HG02588 (cell line): Measurements from ENCODE around the gene PPFIBP1.
"Not testable (repeated sequence)": the region's sequence is repeated elsewhere in the genome, so short reads cannot be mapped to it uniquely, and the experiment has no call there.

Experiments used
- ATAC-seq: cut with Tn5 transposase; IDR thresholded peaks from one replicate; pipeline ENCODE4 v1.9.1; 2021; ENCODE audit warnings: mild to moderate bottlenecking, moderate library complexity; ENCODE audit not compliant: unreplicated experiment

The PPFIBP1 gene

GRCh38 chr12:27651201-27651600 lies 127.2 kb downstream of the PPFIBP1 start:
- ATAC-seq = no peak

DNA sequence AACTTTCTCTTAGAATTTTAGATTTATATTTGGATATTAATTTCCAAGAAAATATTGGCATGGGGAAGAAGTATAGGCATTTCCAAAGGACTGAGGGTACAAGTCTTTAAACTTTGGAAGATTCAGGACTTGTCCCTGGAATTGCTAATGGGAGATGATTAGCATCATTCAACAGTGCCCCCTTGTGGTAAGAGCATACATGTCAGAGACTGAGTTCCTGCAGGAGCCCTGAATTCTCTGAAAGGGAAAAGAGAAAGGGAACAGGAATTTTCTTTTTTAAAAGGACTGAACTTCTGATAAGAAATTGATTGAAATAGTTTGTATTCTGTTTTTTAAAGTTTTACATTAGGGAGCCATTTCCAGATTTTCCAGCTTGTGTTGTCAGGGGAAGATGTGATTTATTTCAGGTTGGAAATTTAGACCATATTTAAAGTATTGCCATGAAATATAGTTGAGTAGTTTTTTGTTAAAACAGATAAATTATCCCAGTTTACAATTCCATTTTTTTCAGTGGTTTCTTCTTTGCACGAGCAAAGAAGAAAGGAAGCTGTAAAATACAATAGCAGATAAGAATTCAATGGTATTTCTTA lies 128.3 kb downstream of the PPFIBP1 start:
- no peak for ATAC-seq

DNA sequence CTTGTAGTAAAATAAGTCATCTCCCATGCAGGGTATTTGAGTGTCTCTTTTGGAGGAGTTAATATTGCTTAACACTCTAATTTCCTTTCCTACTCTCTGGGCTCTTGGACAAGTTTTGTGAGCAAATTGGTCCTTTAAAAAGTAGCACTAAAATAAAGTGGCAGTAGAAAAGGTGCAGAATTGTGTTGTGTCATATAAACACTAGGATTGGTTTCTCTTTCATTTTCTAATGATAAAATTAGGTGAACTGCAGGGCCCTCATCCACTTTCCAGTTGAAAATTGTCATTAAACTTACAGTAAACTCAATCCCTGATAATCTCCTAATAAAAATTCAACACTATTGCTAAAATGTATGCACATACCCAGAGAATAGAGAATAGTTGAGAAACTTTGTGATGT lies 129.7 kb downstream of the PPFIBP1 start:
- no peak for ATAC-seq

- ATAC-seq = not testable (repeated sequence)
Observed at GRCh38 chr12:27655476-27655875, 131.5 kb downstream of the PPFIBP1 start.

DNA sequence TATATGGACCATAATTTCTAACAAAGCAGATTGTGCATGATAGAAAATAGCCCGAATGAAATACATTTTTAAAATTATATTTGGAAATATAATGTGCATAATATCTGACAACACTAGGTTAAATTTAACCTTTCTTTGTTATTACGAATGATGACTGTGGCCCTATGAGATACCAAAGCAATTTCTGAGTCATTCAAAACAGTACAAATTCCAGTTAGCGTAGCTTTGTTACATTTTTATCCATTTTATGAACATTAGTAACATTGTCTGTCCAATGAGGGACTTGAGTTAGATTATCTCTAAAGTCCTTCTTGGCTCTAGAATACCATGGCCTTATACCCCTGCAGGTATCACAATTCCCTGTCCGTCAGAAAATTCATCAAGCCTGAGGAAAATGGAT lies 133.3 kb downstream of the PPFIBP1 start:
- no peak for ATAC-seq

DNA sequence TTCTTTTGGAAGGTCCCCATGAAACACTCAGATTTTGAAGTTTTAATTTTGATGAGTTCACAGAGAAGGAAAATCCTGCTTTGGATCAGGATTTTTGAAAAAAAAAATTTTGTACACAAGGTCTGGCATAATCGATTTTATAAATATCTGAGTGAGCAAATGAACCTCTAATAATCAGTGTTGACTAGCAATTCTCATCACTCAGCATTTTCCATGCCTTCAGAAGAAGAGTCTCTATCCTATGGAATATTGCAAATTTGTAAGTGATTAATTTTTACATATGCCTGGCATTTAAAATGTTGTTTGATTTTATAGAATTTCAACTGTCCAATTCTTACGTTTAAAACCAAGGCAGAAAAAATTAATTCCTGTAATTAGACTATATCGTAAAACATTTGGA lies 141.7 kb downstream of the PPFIBP1 start:
- ATAC-seq = no peak

GRCh38 chr12:27666510-27666909 lies 142.5 kb downstream of the PPFIBP1 start:
- ATAC-seq = no peak

- ATAC-seq = no peak
Observed at GRCh38 chr12:27667540-27667939, 143.5 kb downstream of the PPFIBP1 start.

DNA sequence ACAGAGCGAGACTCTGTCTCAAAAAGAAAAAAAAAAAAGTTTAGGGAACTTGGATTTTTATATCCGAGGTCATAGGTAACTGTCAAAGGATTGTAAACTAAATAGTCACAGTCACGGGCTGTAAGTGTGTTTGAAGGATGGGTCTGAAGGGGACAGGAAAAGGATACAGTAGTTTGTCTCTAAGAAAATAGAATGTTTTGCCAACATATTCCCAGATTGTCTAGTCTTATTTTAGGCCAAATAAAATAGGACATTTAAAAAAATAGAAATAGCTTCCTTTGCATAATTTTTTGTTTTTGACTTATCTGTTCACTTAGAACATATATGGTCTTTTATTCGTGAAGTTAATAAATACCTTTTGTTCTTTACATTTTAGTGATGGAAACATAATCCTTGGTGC lies 148.0 kb downstream of the PPFIBP1 start:
- ATAC-seq = no peak

- ATAC-seq = no peak
Observed at GRCh38 chr12:27672643-27673042, 148.6 kb downstream of the PPFIBP1 start.

GRCh38 chr12:27673101-27673718 lies 149.2 kb downstream of the PPFIBP1 start:
- no peak for ATAC-seq

GRCh38 chr12:27674989-27675388 lies 151.0 kb downstream of the PPFIBP1 start:
- ATAC-seq = no peak

DNA sequence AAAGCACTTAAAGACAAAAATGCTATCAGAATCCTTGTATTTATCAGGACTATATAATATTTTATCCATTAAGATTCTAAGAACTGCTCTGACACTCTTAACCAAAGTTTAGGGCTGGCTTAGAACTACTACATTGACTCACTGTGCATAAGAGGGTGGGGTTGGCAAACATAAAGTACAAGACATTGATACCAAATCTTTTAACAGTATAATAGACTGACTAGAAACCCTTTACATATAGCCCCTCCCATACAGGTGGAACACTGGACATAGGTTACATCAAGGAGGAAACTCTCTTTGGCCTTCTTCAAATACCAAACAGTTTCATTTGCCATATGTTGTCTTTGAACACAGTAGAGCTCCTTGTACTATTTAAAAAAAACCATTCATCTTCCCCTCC lies 156.6 kb downstream of the PPFIBP1 start:
- no peak for ATAC-seq

DNA sequence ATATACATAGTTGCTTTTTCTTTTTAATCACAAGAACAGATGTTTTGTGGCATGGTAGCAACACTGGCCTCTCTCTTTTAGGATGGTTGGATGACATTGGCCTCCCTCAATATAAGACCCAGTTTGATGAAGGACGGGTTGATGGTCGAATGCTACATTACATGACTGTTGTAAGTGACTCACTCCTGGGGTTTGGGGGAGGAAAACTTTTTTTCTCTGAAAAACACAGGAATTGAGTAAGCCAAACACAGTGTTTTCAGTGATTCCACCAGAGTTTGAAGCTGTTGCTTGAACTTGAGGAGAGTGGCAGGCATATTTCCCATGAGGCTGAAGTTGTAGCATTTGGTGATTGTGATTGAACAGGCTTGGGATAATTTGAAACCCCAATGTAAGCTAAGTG lies 158.5 kb downstream of the PPFIBP1 start:
- ATAC-seq = no peak

- ATAC-seq = no peak
Observed at GRCh38 chr12:27685274-27685673, 161.3 kb downstream of the PPFIBP1 start.

- ATAC-seq = no peak
Observed at GRCh38 chr12:27686147-27686546, 162.1 kb downstream of the PPFIBP1 start.

- no peak for ATAC-seq
Observed at GRCh38 chr12:27688671-27689070, 164.7 kb downstream of the PPFIBP1 start.

- no peak for ATAC-seq
Observed at GRCh38 chr12:27689558-27690180, 165.7 kb downstream of the PPFIBP1 start.

GRCh38 chr12:27693403-27693802 lies 169.4 kb downstream of the PPFIBP1 start:
- ATAC-seq = no peak

DNA sequence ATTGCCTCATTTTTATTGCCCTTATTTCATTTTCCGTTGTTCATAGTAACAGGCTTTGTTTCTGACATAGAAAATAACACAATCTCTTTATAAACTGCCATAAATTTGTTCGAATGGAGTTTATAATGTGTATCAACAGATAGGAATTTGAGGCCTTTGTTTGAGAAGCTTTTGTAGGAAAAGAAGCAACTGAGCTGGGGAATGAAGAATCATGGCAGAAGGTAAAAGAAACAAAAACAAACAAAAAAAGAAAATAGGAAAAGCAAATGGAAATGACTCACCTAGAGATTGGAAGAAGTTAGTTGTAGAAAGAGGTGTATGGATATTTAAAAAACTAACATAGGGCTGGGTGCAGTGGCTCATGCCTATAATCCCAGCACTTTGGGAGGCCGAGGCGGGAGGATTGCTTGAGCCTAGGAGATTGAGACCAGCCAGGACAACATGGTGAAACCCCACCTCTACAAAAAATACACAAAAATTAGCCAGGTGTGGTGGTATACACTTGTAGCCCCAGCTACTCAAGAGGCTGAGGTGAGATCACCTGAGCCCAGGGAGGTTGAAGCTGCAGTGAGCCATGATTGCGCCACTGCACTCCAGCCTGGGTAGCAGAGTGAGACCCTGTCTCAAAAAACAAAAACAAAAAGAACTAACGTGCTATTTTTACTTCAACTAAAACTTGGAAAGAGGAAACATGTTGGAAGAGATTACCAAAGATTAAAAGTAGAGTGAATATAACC lies 171.7 kb downstream of the PPFIBP1 start:
- ATAC-seq = no peak

DNA sequence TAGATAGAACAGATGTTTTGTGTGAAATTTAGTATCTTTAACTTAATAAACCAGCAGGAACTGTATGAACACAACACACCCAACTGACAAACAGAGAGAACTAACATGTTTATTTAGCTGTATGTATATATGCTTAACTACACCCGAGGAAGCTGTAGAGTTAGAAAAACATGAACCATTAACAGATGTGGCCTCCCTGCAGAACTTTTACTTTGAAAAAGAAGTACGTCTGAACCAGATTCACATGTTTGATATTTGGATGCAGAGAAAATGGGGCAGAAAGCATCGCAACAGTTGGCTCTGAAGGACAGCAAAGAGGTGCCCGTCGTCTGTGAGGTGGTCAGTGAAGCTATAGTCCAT lies 172.3 kb downstream of the PPFIBP1 start, which contains the start of gene REP15:
Gene REP15 (plus strand): TSS at position 155 of the 360 bp plus-strand sequence. CDS start 116 bp downstream, at position 271.
- no peak for ATAC-seq
